Measurements from ENCODE around the gene GPD1.
"Not testable (repeated sequence)": the region's sequence is repeated elsewhere in the genome, so short reads cannot be mapped to it uniquely, and the experiment has no call there.

The GPD1 gene

DNA sequence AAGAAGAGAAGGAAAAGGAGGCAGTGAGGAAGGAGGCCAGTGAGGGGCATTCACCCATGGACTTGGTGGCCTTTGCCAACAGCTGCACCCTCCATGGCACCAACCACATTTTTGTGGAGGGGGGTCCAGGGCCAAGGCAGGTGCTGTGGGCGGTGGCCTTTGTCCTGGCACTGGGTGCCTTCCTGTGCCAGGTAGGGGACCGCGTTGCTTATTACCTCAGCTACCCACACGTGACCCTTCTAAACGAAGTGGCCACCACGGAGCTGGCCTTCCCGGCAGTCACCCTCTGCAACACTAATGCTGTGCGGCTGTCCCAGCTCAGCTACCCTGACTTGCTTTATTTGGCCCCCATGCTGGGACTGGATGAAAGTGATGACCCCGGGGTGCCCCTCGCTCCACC is 30.1 kb upstream of the GPD1 start:
- DNase-seq (ENCODE audit: low spot score) = no peak

DNA sequence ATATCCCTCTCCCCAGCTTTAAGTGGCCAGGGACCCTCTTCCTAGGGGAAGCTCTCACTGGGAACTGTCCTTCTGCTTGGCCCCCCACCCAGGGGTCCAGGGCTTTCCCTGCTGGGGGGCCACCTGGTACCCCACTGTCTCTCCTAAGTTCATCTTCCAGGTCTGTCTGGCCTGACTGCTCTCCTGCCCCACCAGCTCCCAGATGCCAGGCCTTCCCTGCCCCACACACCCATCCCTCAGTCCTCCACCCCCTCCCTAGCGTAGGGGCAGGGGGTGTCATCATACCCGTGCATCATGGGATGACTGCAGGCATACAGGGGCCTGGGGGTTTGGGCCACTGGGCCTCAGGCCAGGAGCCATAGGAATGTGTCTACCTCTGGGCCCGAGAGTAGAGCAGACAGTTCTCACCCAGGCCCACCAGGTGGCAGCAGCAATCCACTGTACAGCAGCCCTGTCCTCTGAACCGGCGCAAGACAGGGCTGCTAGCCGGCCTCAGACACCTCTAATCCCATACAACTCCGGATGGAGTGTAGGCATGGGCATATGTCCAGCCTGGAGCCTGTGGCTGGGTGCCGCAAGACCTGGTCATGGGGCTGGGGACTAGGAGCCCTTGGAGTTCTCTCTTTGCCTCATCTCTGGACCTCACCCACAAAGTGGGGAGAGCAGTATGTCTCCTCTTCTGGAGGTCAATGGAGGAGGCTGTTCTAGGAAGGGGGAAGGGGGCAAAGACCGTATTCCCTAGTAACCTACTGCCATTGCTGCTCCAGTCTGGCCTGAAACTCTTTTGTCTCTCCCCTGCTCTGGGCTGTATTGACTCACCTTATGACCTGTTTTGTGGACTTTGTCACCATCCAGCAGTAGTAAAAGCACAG is 28.6 kb upstream of the GPD1 start:
- peak; percentile 92 for DNase-seq (ENCODE audit: low spot score)

DNA sequence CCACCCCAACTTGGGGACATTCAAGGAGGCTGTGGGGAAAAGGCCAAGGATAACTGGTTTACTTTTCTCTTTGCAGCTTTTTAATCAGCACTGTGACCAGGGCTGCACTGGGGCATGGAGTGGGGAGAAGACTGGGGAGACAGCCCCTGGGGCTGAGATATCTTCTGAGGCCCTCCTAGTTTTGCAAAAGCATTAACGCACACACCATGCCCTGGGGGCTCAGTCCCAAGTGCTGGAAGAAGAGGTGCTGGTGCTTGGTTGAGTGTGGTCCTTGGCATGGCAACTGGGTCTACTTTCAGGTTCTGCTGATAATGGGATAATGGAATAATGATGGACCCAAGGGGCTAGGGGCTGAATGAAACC is 28.0 kb upstream of the GPD1 start:
- no peak for DNase-seq (ENCODE audit: low spot score)

DNA sequence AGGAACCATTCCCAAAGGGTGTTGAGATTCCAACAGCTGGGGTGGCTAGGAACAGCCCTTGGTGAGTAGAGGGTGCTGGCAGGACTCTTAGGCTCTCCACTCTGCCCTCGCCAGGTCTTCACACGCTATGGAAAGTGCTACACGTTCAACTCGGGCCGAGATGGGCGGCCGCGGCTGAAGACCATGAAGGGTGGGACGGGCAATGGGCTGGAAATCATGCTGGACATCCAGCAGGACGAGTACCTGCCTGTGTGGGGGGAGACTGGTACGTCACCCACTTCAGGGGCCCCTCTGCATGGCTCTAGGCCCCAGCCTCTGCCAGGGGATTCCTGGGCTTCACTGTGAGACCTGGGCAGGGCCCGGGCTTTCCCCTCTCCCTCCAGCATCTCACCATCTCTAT is 26.7 kb upstream of the GPD1 start:
- DNase-seq (ENCODE audit: low spot score) = no peak

DNA sequence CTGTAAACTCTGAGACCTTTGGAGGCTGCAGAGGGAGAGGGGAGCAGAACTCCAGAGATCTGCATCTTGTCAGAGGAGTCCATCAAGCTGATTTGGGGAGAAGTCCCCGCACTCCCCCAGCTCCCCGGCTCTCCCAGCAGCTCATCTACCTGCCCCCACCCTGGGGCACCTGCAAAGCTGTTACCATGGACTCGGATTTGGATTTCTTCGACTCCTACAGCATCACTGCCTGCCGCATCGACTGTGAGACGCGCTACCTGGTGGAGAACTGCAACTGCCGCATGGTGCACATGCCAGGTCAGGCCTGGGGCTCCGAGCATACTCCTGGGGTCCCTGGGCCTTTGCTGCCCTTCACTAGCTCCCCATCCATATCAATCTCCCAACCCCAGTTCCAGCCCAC is 25.5 kb upstream of the GPD1 start:
- DNase-seq (ENCODE audit: low spot score) = no peak

DNA sequence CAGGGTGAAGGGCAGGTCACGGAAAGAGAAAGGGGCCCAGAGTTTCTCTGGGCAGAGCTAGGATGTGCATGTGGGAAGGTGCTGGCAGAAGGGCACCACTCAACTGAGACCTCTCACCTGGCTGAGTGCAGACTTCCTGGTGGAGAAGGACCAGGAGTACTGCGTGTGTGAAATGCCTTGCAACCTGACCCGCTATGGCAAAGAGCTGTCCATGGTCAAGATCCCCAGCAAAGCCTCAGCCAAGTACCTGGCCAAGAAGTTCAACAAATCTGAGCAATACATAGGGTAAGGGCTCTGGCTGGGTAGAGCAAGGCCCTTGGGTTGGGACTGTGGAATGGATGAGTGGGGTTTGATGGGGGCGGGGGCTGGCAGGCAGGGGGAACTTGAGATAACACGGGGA is 24.0 kb upstream of the GPD1 start:
- no peak for DNase-seq (ENCODE audit: low spot score)

DNA sequence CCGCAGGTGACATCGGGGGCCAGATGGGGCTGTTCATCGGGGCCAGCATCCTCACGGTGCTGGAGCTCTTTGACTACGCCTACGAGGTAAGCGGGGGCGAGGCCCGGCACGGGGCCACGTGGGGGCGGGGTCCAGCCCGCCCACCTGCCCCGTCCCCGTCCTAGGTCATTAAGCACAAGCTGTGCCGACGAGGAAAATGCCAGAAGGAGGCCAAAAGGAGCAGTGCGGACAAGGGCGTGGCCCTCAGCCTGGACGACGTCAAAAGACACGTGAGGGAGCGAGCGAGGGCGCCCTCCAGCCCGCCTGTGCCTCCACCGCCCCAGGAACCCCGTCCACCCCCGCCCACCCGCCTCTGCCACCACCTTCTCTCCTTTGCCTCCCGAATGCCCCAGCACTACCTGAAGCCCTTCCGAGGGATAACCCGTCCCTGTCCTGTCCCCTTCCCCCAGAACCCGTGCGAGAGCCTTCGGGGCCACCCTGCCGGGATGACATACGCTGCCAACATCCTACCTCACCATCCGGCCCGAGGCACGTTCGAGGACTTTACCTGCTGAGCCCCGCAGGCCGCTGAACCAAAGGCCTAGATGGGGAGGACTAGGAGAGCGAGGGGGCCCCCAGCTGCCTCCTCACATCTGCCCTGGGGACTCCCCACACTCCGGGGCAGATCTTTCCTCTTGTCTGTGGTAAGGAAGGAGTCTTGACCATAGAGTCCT is 22.6 kb upstream of the GPD1 start:
- no peak for DNase-seq (ENCODE audit: low spot score)

DNA sequence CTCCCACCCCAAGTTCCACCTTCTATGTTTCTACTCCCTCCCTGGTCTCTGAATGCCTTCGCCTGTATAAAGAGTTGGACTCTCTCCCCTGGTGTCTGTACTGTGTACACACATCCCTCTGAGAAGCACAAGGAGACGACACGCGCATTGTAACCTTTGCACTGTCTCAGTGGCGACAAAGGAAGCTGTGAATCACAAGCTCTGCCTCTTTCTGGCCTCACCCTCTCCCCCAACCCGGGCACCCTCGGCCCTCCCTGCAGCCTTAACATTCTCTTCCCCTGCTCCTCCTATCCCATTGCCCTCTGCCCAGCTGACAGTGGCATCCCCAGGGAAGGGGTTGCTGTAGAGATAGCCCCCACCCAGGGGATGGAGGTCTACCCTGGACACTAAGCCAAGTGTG is 21.2 kb upstream of the GPD1 start:
- DNase-seq (ENCODE audit: low spot score) = no peak

DNA sequence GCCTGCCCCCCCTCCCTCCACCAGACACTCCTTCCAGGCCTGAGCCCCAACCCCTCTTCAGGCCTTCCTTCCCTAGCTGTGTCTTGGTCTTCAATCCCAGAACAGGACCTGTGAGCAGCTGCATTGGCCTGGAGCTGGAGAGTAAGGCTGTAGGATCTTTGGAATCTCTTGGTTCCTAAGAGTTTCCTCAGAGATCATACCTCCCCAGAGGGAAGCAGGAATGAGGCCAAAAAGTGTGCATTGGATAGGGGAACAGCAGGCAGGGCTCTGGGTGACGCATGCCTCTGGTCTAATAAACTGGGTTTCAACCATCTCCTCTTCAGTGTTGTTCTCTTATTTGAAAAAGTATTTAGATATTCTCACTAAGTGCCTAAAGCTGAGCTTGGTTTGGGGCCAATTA is 20.5 kb upstream of the GPD1 start:
- no peak for DNase-seq (ENCODE audit: low spot score)

DNA sequence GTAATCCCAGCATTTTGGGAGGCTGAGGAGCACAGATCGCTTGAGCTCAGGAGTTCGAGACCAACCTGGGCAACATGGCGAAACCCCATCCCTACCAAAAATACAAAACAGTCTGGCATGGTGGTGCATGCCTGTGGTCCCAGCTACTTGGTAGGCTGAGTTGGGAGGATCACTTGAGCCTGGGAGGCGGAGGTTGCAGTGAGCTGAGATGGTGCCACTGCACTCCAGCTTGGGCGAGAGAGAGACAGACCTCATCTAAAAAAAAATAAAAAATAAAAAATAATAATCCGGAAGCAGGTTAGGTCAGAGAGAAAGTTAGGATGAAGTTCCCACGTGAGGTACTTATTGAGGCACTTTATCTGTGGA is 19.4 kb upstream of the GPD1 start:
- not testable (repeated sequence) for DNase-seq (ENCODE audit: low spot score)

DNA sequence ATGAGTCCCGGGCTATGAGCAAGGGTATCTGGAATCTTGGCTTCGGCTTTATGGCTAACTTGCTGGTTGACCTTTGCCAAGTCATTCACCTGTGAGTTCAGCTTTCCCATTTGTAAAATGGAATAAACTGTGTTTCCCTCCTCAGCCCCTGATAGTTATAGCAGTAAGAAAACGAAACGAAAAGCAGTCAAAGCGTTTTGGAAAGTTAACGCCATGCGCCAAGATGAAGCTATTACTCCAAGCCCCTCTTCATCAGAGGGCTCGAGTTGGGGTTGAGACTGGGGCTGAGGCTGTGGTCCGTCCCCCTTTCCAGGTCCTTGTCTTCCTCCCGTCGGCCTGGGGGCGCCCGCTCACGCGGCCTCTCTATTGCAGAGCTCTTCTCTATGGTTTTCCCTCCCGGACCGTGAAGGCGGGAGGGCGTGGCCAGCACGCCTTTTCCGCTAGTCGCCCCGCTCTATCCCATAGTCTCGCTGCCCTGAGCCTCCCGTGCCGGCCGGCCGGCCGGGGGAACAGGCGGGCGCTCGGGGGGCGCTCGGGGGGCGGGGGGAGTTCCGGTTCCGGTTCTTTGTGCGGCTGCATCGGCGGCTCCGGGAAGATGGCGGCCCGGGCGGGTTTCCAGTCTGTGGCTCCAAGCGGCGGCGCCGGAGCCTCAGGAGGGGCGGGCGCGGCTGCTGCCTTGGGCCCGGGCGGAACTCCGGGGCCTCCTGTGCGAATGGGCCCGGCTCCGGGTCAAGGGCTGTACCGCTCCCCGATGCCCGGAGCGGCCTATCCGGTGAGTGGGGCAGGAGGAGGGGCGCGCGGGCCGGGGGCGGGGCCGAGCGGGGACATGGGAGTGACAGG is 18.8 kb upstream of the GPD1 start, which contains the start of gene SMARCD1:
Gene SMARCD1, plus strand, starts transcription at position 568 of the 840 bp plus-strand sequence. Its CDS starts 28 bp downstream, at position 596.
- DNase-seq (ENCODE audit: low spot score) = peak; percentile 94

DNA sequence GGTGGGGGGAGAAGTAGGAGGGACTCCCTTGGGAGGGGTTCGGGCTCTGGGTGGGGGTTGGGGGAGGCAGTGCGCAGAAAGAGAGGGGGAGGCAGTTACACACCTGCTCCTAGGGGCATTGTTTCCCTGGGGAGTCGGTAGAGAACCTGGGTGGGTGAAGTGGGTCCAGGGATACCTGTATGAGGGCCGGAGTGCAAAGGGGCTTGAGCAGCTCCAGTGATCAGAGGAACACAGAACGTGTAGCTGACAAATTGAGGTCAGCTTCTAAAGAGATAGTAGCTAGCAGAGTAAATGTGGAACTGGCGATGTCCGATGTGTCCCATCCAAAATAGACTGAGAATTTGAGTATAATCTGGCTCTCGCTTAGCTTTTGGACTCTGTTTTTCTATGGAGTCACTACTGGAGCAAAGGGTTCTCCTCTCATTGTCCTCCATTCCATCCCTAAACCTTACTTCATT is 18.2 kb upstream of the GPD1 start:
- DNase-seq (ENCODE audit: low spot score) = no peak

DNA sequence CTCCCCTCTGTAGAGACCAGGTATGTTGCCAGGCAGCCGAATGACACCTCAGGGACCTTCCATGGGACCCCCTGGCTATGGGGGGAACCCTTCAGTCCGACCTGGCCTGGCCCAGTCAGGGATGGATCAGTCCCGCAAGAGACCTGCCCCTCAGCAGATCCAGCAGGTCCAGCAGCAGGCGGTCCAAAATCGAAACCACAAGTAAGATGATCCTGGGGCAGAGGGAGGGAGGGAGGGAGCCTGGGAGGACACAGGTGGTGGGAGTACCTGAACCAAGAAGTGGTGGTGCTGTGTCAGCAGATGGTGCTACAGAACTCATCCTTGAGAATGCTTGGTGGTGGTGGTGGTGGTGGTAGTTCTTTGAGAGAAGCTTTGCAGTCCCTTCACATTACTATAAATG is 17.7 kb upstream of the GPD1 start:
- no peak for DNase-seq (ENCODE audit: low spot score)

DNA sequence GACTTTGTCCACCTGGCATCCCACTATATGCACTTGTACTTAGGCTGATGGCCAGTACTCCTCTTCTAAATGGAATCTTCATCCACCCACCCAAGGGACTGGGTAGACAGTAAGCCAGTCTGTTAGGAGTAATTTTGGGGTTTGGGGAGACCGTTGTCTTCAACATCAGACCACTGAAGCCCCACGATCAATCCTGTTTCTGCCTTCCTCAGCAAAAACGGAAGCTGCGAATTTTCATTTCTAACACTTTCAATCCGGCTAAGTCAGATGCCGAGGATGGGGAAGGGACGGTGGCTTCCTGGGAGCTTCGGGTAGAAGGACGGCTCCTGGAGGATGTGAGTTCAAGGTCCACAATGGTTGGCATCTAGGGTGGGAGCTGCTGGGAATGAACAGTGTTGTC is 16.7 kb upstream of the GPD1 start:
- no peak for DNase-seq (ENCODE audit: low spot score)

DNA sequence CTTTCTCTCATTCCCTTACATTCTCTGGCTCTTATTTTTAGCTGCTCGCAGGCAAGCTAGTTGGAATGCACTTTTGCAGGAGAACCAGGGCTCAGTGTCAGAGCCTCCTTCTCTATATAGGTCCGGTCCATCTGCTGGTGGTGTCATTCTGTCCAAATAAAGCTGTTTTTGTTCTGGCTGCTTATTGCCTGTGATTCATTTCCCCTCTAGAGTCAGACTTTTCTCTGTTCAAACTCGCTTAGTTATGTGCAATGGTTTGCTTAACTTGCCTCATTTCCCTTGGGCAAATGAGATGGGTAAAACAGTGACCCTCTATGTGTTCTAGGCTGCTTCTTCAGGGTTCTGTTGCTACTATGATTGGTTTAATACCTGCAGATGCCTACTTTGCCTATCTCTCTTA is 15.8 kb upstream of the GPD1 start:
- DNase-seq (ENCODE audit: low spot score) = peak; percentile 58

DNA sequence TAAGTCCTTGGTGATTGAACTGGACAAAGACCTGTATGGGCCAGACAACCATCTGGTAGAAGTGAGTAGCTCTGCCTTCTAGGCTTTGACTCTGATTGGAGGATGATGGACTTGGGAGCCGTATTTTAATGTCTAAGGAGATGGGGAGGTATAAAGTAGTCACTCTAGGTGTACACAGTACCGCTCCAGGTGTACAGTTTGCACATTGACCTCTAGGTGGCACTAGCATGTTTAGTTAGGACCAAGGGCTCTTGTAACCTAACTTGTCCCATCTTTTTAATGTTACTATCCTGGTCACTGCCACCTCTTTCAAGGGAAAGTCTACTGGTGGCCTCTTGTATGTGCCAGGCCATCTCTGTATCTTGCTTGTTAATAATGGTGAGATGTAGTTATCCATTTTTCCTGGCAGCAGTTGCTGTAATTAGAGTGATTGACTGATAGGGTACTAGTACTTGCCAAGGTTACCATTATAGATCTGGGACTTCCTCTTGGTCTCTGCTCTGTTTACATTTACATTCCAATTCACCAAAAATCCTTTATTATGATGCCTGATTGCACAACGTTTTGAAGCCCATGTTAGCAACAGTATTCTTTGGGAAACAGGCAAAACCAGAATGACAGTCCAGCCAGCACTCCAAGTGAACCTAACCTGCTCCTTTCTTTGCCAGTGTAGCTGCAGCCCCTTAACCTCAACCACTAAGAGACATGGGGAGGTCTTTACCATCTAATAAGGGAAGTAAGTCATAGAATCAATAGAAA is 15.1 kb upstream of the GPD1 start:
- DNase-seq (ENCODE audit: low spot score) = peak; percentile 53

DNA sequence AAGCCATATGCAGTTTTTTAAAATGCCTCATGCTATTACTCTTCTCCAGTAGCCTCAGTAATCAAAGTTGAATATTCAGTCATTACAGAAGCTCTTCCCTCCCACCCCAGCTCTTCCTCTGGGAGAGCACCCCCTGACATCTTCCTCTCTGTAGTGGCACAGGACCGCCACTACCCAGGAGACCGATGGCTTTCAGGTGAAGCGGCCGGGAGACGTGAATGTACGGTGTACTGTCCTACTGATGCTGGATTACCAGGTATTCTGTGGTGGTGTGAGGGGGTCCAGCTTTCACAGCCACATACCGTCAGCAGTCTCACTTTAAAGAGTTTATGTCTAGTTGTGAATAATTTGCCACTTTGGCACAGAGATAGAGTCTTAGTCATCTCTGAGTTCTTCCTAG is 14.1 kb upstream of the GPD1 start:
- DNase-seq (ENCODE audit: low spot score) = no peak

DNA sequence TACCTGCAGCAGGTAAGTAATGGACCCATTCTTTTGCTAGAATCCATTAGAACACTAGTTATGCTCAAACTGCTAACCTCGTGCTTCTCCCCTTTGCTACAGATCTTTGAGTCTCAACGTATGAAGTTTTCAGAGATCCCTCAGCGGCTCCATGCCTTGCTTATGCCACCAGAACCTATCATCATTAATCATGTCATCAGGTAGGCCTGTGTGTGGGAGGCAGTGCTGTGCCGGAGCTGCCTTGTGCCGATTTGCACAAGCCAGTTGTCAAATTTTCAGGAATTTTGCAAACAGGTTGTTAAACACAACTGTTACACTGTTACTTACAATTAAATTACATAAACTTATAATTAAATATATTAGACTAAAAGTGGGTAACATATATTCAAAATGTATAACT is 13.4 kb upstream of the GPD1 start:
- DNase-seq (ENCODE audit: low spot score) = no peak

DNA sequence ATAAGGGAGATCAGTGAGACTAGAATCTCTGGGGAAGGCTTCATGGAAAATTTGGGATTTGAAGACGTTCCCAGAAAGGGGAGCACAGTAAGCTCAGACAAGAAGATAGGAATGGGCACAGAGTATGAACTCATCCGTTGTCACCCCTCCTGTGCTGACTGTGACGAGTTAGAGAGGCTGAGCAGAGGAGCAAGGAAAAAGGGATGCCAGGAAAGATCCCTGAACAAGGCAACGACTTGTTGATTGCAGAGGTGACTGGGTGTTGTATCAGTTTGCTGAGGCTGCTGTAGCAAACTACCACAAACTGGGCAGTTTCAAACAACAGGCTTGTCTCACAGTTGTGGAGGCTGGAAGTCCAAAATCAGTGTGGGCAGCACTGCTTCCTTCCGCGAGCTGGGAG is 5.9 kb upstream of the GPD1 start:
- no peak for DNase-seq (ENCODE audit: low spot score)

DNA sequence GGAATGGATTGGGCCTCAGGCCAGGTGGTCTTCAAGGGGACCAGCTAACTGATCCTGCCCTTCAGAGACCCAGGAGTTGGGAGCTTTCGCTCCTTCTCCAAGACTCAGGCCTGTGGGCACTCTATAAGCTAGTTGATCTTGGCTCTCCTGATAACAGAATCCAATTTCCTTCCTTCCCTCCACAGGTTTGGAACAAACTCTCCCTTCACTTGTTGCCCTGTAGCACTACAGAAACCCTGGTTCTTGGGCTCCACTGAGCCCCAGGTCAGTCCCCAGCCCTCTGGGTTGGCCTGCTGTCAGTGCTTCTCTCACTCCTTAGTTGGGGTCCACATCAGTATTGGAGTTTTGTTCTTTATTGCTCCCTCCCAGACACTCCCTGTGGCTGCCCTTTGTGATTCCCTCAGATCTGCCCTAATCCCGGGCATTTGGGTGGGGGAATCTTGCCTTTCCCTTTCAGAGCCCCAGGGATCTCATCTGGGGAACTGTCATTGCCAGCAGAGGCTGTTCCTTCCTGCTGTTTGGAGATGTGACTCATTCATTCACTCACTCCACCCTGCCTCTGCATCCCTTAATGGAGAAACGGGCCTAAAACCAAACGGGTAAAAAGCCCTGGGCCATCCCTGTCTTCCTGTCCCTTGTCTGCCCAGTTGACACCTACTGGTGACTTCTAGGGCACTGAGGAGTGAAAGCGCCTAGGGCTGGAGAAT is 4.4 kb upstream of the GPD1 start:
- peak; percentile 83 for DNase-seq (ENCODE audit: low spot score)

DNA sequence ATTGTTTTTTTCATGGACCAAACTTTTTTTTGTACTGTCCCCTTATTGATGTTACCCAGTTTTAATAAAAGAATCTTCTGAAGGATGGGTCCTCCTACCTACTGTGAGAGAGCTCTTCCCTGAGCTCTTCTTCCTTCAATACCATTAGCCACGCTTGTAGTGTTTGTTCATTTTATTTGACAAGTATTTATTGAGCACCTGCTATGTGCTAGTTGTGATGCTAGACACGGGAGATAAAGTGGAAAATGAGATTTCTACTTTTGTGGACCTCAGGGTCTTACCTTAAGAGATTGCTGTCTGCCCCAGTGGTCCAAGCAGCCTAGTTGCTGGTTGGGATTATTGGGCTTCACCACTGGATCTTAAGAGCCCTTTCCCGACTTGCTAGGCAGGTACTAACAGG is 3.2 kb upstream of the GPD1 start:
- DNase-seq (ENCODE audit: low spot score) = no peak
